Neural cell (in vitro differentiated cells): Measurements from ENCODE around the gene CNKSR1.

ENCODE experiments used
- CTCF ChIP-seq: fragments of 450-650 bp; IDR thresholded peaks from 2 replicates; pipeline ENCODE4 v1.5.1; 2014; ENCODE audit warnings: antibody characterized with exemption, mild to moderate bottlenecking, moderate library complexity; ENCODE audit not compliant: poor library complexity, severe bottlenecking
- EP300 ChIP-seq: fragments of 450-650 bp; conservative IDR thresholded peaks from 2 replicates; pipeline ENCODE4 v1.6.1; 2014; ENCODE audit warnings: antibody characterized with exemption, mild to moderate bottlenecking, moderate library complexity; ENCODE audit not compliant: poor library complexity, severe bottlenecking
- EZH2 ChIP-seq: fragments of 200-600, 300-800 bp; shearing (Covaris generic), sonication (generic); IDR thresholded peaks from 2 replicates; pipeline ENCODE4 v1.6.1; 2014; ENCODE audit warnings: antibody characterized with exemption, low read length, borderline replicate concordance, mild to moderate bottlenecking; ENCODE audit not compliant: insufficient read depth, poor library complexity, severe bottlenecking
- POLR2AphosphoS5 ChIP-seq: IDR thresholded peaks from 2 replicates; pipeline ENCODE4 v1.6.1; 2012
- RAD21 ChIP-seq: fragments of 450-650 bp; conservative IDR thresholded peaks from 2 replicates; pipeline ENCODE4 v1.6.1; 2014; ENCODE audit warnings: antibody characterized with exemption, mild to moderate bottlenecking, moderate library complexity
- SMC3 ChIP-seq: fragments of 450-650 bp; conservative IDR thresholded peaks from 2 replicates; pipeline ENCODE4 v1.6.1; 2014; ENCODE audit warnings: antibody characterized with exemption, mild to moderate bottlenecking, moderate library complexity; ENCODE audit not compliant: poor library complexity

DNA sequence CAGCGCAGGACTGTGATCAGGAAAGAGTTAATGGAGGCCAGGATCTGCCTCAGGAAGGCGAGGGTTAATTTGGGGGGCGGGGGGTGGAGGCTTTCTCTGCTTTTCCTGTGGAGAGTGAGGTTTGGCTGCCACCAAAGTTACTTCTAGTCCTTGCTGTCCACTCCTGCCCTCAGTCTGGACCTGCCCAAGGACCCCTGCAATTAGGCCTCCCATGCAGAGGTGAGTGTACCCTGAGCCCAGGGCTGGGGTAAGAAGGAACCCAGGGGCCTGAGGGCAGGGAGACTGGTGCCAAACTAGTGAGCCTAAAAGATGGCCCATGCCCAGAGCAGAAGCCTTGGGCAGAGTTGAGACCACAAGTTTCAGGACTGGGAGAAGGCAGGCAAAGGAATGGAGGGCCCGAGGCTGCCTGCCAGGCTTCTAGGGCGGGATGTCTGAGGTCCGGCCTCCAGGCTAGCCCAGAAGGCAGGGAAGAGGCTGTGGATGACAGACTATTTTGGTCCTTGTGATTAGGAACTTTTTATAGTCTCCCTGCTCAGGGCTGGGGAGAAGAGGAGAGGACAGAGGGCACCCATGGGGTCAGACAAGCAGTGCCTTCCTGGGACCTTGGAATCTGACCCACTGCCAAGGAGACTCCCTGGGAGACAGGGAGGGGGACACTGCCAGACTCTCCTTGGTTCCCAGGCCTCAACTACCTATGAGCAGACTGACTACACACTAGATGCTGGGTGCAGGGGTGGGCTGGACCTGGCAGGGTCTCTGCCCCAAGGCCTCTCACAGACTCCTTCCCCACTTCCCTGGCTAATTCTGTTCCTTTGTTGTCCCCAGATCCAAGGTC lies 18.2 kb upstream of the CNKSR1 start, which contains the start of gene FAM110D:
- no peak for TF ChIP-seq CTCF
- no peak for TF ChIP-seq EP300
- no peak for TF ChIP-seq EZH2
- TF ChIP-seq POLR2AphosphoS5 = no peak
- TF ChIP-seq SMC3 = no peak
- TF ChIP-seq RAD21 = no peak
